Fibroblast of peridontal ligament (primary cell): ENCODE data around the gene LHX4.

Source experiments
- DNase-seq: peaks from one replicate; pipeline ENCODE4 v3.0.0-alpha.2; 2010; ENCODE audit errors: extremely low read depth

Gene LHX4

DNA sequence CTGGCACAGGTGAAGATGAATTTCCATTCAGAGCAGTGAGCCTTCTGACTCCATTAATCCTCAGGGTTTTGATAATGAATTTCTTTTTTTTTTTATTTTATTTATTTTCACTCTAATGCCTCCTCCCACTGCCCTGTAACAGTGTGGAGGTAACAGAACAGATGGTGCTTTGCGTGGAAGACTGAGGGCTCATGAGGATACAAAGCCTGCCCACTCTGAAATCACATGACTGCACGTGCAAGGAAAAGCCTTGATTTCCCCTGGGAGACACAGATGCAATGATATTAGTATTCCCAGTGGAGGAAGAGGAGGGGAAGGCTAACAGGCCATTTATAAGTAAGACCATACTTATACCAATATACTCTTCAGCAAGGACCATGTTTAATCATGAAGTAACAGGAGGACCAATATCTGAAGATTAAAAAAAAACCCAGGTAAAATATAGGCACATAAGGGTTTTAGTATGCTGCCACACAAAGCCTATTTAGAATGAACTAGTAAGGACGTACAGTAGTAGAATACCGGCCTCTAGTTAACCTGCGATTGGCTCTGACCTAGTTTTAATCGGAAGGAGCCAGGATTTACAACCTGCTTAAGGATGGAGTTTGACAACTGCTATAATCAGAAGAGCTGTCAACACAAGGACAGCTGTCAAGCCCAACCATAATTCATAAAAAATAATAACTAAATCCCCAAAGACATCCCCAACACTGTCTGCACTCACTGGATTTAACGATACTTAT, 69.6 kb downstream of the LHX4 start:
- DNase-seq, result no peak

- peak; percentile 45 for DNase-seq
These were observed 71.2 kb downstream of the LHX4 start for GRCh38 chr1:180301135-180301742.

- DNase-seq, result peak; percentile 56
These were observed 79.3 kb downstream of the LHX4 start for GRCh38 chr1:180309338-180309737.

DNA sequence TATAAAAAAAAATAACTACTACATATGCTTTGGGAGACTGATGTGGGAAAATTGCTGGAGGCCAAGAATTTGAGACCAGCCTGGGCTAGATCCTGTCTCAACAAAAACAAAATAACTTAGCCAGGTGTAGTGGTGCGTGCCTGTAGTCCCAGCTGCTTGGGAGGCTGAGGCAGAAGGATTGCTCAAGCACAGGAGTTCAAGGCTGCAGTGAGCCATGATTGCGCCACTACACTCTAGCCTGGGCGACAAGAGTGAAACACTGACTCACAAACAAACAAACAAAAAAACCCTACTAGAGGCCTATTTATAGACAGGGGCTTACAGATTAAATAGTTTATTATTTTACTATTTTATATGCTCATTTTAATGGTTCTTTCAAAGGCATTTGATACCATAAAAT, 80.0 kb downstream of the LHX4 start:
- peak; percentile 29 for DNase-seq

DNA sequence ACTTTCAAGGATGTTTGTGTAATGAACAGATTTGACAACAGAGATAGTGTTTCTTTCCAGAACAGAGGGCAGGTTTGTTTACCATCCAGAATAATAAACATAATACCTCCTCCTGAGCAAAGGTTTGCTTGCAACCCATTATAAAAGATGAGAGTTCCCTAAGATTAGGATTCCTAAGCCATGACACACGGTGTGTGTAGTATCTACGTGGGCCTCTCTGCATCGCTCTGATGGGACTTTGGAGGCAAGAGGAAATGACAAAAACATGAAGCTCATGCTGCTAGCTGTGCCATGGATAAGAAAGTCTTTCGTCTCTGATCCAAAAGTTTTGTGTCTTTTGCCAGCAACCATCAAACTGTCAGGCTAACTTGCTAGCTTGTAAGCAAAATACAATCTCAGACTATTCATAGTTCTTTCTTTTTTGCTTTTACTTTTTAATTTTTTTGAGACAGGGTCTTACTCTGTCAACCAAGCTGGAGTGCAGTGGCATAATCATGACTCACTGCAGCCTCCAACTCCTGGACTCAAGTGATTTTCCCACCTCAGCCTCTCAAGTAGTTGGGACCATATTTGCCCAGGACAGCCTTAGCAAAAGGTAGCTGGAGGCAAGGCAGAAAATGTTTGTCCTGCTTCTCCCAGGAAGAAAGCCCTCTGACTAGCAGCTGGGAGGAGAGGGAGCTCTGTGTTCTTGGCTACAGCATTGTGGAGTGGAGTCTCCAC, 81.1 kb downstream of the LHX4 start:
- DNase-seq, result no peak

GRCh38 chr1:180312926-180313325, 82.9 kb downstream of the LHX4 start:
- peak; percentile 18 for DNase-seq

GRCh38 chr1:180327089-180327488, 97.0 kb downstream of the LHX4 start:
- DNase-seq, result no peak
